ENCODE measurements around the gene YTHDC1.

The YTHDC1 gene

DNA sequence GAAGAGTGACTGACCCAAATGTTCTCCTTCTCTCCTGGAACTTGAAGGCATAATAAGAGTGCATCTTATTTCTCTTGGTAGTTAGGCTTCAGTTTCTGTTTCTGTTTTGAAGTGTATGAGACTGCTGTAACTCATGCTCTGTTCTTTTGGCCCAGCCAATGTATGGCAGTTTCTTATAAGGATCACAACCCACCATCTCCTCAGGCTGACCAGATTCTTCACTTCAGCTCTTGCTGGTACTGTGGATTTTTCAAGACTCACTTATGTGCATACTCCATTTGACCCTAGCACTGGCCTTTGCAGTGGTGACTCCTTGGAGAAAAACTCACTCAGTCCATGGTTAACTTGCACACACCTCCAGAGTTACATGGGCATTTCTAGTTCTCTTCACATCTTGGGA lies 9.6 kb upstream of the YTHDC1 start:
- DNase-seq (ENCODE audit: low read depth in 2 of 2): no peak

DNA sequence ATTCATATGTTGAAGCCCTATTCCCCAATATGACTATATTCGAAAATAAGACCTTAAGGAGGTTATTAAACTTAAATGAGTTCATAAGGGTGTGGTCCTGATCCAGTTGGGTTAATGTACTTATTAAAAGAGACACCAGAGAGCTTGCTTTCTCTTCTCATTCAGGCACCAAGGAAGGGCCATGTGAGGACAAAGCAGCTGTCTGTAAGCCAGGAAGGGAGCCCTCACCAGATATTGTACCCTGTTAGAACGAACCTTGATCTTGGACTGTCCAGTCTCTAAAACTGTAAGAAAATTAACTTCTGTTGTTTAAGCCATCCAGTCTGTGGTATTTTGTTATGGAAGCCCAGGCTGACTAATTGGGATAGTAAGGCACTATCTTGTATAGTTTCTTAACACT lies 9.1 kb upstream of the YTHDC1 start:
- no peak for DNase-seq (ENCODE audit: low read depth in 2 of 2)

DNA sequence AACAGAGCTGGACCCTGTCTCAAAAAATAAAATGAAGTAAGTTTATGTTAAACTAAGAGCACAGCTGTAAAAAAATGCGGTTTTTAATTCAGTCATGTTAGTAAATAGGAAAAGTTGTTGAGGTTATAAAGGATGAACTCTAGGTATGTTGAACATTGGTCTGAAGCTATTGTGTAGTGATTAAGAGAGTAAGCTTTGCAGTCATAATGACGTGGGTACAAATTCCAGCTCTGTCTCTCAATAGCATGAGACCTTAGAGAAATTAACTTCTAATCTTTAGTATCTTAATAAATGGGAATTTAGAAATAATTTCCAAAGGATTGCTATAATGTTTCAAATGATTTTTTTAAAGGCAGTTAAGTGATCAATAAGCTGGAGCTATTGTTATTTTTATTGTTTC lies 2.9 kb upstream of the YTHDC1 start:
- no peak for DNase-seq (ENCODE audit: low read depth in 2 of 2)

DNA sequence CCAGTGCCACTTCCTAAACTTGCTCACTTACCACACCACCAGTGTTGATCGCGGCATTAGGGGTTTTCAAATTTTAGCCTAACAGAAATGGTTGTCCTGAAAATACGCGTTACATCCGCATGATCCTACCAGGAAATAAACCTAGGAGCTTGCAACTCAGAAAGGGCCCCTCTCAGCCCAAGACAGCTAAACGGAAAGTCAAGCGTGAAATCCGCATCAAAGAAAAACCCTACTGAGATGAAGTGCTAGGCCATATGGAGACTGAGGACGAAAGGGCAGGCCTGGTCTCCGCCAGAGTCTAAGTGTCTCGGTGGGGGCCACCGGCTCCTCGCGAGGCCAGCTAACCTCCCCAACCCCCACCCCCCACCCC lies 626 bp downstream of the YTHDC1 start:
- DNase-seq (ENCODE audit: low read depth in 2 of 2): peak in 1 of 2 experiments; percentile 3

DNA sequence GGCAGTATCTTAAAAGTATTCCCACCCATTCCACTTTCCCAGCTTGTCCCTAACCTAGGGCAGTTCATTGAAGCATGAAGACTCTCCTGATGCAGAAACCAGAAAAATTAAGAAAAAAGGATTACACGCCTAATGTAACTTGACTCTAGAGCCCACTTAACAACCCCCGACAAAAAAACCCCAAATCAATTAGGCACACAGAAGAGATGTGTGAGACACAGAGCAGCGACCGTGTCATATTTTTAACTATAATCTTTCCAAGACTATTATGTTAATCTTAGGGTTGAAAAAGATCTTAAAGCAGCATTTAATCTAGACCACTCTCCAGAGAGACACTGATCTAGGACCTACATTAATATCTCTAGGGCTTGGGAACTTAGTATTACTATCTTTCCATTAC lies 1.3 kb downstream of the YTHDC1 start:
- DNase-seq (ENCODE audit: low read depth in 2 of 2): no peak

DNA sequence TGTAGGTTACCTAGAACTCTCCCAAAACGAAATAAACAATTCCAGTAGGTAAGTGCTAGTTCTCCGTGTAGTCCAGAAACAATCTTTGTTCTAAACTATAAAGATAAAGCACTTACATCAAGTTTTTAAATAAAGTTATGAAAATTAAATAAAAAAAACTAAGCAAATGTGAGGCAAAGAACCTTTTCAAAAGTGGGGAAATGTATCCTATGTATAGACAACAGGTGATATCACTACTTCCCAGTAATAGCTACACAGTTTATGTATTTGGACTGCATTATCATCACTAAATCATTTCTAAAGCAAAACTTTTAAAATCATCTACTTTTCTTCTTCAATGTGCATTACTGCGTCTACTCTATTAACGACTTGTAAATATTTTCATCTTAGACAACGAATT lies 2.0 kb downstream of the YTHDC1 start:
- no peak for DNase-seq (ENCODE audit: low read depth in 2 of 2)

DNA sequence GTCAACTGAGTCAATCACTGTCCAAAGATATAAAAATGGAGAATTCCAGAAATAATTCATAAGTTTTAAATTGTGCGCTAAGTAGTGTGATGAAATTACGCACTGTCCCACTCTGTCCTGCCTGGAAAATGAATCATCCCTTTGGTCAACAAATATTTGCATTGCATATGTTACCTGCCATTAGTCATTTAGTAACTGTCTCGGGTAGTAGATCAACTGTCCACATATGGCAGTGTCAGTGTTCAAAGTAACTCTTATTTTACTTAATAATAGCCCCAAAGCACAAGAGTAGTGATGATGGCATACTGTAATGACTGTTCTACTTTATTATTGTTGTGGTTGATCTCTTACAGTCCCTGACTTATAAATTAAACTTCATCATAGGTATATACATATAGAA lies 3.4 kb downstream of the YTHDC1 start:
- no peak for DNase-seq (ENCODE audit: low read depth in 2 of 2)

DNA sequence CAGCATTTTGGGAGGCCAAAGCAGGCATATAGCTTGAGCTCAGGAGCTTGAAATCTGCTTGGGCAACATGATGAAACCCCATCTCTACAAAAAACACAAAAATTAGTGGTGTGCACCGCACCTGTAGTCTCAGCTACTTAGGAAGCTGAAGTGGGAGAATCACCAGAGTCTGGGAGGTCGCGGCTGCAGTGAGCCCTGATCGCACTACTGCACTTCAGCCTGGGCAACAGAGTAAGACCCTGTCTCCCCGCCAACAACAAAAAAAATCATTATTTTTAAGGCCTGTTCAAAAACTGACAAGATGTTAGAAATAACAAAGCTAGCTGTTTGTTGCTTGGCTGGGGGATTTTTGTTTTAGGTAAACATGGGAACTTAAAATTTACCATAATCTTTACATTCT lies 5.1 kb downstream of the YTHDC1 start:
- no peak for DNase-seq (ENCODE audit: low read depth in 2 of 2)

DNA sequence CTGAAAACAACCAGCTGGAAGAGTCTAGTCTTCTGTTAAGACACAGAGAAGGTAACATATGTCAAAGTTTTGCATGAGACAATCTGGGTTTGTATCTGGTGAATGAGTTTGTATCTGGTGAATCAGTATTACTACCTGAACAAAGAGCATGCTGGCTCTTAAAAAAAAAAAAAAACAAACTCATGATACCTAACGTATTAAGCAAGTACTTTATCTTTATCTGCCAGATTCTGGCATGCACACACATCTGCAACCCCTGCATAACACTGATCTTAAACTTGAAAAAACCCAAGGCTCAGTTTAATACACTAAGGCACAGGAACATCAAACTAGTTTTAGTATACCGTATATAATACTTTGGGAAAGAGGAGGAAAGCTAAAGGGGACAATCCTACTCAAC lies 5.8 kb downstream of the YTHDC1 start:
- no peak for DNase-seq (ENCODE audit: low read depth in 2 of 2)

DNA sequence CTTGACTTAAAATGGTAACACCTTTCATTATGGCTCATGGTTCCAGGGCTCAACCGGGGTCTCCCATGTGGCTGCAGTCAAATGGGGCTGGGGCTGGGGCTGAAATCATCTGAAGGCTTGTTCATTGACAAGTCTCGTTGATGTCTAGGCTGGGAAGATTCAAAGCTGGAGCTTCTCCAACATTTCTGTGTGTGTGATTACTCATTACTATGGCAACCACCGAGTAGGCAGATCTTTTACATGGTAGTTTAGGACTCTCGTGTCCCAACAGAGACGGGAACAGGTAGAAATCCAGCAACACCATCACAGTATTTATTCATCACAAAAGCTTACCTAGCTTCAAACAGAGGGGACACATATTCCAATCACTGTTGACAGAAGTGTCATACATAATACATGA lies 7.8 kb downstream of the YTHDC1 start:
- no peak for DNase-seq (ENCODE audit: low read depth in 2 of 2)

DNA sequence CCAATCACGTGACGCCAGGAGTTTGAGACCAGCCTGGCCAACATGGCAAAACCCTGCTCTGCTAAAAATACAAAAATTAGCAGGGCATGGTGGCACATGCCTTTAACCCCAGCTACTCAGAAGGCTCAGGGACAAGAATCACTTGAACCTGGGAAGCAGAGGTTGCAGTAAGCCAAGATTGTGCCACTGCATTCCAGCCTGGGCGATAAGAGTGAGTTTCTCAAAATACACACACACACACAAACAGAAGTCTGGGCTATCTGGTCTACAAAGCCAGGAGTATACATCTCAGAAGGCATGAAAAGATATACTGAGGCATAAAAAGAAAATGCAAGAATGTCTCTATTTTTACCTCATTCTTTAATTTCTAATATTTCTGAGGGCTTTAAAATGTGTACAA lies 11.3 kb downstream of the YTHDC1 start:
- no peak for DNase-seq (ENCODE audit: low read depth in 2 of 2)

DNA sequence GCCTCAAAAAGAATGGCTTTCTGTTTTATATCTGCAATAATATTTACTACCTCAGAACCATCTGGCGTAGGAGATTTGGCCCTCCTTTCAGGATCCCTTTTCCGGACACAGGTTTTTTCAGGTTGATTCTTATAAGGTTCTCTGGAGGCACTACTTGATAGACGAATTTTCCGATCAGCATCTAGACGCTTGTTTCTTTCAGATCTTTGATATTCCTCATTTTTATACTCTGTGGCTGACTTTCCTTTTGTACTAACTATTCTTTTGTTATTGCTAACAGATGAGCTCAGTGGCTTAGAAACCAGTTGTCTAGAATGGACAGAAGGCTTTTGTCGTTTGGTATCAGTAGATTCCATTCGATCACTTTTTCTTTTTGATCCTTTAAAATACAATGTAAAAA lies 12.4 kb downstream of the YTHDC1 start:
- no peak for DNase-seq (ENCODE audit: low read depth in 2 of 2)

DNA sequence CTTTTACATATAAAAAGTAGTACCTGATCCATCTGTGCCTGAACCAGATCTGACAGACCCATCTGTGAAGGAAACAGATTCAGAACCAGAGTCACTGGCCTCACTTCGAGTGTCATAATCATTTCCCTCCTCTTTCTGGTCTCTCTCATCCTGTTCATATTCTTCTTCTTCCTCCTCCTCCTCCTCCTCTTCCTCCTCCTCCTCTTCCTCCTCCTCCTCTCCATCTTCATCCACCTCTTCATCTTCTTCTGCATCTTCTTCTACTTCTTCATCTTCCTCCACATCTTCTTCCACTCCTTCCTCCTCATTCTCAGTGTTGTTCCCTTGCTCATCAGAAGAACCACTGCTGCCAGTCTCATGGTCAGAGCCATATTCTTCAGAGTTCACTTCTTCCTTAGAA lies 12.9 kb downstream of the YTHDC1 start:
- no peak for DNase-seq (ENCODE audit: low read depth in 2 of 2)

DNA sequence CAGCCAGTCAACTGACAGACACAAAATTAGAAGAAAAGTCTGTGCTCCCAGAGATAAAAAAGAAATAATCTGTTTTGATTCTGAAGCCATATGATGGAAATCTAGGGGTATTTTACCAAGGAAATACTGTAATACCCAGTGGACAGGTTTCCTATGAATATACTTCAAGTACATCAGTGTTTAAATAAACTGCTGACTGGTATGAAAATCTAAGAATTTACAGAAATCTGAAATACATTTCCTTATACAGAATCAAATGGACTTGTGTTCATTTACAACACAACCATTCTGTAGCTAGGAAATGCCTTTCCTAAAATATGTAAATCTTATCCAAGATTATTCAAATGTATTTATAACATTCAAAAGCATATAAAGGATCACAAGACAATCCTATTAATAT lies 13.4 kb downstream of the YTHDC1 start:
- DNase-seq (ENCODE audit: low read depth in 2 of 2): no peak

DNA sequence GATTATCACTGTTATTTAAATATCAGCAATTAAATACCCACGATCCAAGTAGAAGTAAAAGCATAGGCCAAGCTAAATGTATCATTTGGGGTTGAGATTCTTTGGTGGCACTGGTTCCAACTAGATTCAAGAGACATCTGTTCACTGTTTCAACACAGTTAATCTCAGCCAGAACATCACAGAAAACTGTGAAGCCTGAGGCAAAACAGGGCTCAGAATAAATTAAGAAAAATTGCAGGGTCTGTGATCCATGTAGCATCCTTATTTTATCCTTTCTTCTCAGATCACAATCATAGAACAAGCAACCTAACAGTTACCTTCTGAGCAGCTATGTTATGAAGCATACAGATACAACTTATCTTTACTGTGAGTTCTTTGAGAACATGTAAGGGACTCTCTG lies 23.7 kb downstream of the YTHDC1 start:
- no peak for DNase-seq (ENCODE audit: low read depth in 2 of 2)

DNA sequence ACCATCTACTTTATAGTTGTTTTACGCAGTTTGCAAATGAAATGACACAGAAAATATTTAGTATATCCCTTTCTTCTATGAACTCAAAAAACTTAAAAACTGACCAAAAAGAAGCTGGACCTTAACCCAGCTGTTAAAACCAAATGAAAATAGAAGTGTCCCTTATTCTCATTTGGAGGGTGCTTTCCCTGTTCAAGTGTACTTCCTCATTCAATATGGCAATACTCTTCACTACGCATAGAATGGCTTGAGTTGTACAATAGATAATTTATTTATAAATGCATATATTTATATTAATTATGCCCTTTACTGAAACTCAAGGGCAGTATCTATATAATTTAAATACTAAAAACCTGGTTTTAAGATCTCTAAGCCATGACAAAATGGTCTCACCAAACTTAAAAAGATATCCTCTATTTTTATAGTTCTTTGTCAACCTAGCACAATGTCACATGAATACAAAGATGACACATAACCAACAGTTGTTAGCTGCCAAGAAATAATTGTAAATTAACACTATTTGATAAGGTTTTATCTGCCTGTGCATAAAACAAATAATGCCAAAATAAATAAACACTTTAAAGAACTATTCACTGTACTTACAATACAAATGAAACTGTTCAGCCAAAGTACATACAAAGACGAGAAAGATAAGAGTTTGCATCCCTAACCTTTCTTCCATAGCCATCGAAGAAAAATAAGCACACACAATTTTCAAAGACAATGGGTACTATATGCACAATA lies 25.2 kb downstream of the YTHDC1 start:
- no peak for DNase-seq (ENCODE audit: low read depth in 2 of 2)

DNA sequence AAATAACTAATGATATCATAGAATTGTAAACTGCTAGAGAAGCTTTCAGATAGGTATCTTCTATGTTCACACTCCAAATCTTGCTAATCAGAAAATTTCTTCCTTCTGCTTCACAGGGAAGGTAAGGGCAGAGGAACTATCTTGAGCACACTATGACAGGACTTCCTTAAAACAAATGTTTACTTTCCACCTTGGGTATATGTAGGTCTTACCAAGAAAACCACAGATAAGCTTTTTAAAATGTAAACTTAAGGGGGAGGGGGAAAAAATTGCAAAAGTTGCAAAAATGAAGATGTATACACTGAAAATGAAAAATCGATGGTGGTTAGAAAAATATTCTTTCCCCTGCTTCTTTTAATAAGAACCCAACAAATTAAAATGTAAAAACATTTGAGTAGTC lies 30.9 kb downstream of the YTHDC1 start:
- DNase-seq (ENCODE audit: low read depth in 2 of 2): no peak

DNA sequence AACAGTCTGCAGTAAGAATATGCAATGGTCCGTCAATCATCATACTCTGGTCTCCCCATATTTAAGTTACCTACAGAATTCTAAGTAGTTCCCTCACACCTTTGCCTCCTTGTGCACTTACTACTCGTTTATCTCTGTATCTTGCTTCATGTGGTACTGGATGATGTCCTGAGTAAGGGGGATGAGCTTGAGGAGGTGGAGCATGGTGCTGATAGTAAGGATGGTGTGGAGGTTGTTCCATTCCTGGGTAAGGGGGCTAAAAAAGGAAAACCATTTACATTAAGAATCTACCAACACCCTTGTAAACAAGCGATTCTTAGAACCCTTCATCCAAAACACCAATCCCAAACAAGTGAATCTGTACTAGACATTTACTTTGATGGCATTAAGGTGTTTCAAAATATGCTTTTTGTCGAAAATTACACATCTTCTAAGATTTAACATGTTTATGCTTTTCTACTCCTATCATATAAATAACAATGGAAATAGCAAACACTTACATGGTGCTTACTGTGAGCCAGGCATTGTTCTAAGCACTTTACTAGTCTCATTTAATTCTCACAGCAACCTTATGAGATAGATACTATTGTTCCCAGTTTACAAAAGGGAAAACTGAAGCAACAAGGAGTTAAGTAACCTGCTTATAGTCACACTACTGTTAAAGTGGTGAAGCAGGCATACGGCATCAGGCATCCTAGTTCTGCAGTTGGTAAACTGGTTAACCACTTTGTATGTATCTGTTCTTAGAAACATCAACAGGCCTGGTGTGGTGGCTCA lies 33.5 kb downstream of the YTHDC1 start:
- no peak for DNase-seq (ENCODE audit: low read depth in 2 of 2)

DNA sequence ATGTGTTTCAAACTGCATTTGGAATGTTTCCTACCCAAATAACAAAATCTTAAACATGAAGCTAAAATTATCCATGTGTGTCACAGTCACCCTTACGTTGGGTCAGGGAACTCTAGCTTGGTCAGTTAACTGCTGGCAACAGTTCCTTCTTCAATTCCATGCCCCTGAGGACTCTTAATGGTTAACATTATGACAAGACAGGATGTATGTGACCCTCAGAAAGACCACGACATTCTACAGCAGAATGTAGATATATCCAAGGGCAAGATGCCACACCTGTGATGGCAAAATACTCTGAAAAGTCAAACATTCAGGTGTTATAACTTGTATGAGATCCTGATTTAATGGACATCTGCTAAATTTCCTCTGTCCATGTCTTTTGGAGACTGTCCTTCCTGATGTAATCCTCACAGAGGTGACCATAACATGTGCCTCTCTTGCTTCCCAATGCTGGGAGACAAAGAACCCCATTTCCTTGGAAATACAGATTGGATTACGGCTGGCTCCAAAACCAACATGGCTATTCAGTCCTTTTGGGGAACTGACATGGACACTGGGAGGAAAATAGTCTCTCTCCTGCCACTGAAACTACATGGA lies 39.1 kb downstream of the YTHDC1 start:
- no peak for DNase-seq (ENCODE audit: low read depth in 2 of 2)

DNA sequence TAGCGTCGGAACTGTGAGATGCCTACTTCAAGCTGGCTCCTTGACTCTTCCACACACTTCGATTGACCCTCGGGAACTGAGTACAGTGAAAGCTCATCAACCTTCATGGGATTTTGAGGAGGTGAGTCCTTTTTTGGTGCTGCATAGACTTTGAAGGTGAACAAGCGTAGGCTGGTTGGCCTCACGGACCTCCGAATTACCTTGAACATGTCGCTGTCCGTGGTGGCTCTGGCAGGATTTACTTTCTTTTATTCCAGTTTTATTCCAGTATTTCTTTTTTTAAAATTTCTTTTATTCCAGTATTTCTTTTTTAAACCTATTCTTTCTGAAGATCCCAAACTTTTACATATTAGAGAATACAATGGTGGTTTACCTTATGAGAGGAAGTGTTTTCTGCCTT lies 45.2 kb downstream of the YTHDC1 start:
- no peak for DNase-seq (ENCODE audit: low read depth in 2 of 2)

DNA sequence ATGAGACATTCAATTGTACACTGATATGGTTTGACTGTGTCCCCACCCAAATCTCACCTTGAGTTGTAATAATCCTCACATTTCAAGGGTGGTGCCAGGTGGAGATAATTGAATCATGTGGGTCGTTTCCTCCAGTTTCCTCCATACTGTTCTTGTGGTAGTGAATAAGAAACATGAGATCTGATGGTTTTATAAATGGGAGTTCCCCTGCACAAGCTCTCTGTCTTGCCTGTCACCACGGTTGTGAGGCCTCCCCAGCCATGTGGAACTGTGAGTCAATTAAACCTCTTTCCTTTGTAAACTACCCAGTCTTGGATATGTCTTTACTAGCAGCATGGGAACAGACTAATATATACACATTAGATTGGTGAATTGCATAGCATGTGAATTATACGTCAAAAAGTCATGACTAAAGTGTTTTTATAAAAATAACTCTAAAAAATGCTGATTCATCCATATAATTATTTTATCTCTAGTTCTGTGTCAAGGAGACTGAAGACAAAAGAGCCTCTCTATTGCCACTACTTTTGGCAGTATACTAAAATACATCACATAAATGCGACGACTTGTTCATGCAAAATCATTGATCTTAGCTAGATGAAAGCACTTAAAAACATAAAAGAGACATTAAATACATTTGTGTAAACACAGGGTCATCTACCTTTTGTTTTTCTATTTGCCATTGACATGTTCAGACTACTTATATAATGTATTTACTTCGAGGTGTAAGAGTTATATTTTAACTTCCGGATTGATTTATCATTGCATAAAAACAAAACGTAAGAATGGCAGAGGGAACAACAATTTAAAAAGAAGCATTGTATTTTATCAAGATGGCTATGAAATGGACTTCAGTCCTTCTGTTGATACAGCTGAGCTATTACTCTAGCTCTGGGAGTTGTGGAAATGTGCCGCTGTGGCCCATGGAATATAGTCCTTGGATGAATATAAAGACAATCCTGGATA lies 50.1 kb downstream of the YTHDC1 start:
- DNase-seq (ENCODE audit: low read depth in 2 of 2): no peak

DNA sequence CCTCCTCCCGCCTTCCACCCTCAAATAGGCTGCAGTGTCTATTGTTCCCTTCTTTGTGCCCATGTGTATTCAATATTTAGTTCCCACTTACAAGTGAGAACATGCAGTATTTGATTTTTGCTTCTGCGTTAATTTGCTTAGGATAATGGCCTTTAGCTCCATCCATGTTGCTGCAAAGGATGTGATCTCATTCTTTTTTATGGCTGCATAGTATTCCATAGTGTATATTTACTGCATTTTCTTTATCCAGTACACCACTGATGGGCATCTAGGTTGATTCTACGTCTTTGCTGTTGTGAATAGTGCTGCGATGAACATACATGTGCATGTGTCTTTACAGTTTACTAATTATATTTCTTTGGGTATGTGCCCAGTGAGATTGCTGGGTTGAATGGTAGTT lies 52.8 kb downstream of the YTHDC1 start:
- DNase-seq (ENCODE audit: low read depth in 2 of 2): no peak

Measured in stimulated activated CD4-positive, alpha-beta T cell treated with anti-CD3 and anti-CD28 coated beads, Interleukin-12 subunit alpha, Interleukin-12 subunit beta, amount 100 ng/mL, for 24 hours (primary cell).